ENCODE results near the gene GNB1L. TPM values are rescaled to one million over a fixed set of nuclear protein-coding genes. Genes with fewer than 3 reads are reported as not detected.

Gene GNB1L
- total and polyA plus RNA-seq, 7 experiments from 2014 or later = 4.2 to 20.8 (median 10.6) TPM

DNA sequence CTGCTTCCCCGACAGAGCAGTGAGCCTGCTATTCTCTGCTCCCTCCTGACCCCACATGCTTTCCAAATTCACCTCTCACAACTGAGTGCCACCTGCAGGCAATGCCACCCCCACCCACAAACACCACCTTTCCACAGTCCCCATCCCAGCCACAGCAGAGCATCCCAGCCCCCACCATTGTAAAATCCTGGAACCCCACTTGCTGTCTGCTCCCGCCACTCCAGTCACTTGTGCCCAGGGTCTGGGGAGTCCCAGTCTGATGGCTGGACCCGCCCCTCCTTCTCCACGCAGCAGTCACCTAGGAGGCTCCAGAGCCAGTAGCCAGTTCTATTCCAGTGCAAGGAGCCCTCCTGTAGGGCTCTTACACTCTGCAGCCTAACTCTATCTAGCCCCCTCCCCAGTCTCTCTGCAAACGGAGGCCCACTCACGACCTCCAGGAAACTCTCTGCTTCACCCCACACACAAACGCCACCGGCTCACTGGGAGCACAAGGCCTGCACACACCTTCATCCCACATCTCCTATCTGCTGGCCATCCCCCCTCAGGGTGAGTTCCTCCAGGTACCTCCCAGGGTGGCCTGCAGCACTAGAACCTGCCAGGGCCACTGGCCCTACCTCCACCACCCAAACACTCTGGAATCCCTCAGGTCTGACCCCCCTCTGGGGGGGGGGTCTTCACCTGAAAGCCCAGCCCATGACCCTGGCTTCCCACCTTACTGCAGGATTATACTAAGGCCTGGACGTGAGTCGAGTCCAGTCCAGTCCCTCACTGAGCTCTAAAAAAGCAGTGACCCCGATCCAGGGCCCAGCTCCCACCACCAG lies 1.4 kb downstream of the GNB1L start:
- H3K4me1 ChIP-seq (ENCODE audit: control insufficient read depth in 2 of 2, insufficient read depth in 2 of 2, low read length in 2 of 2) = peaks cover 19 to 21% of the 10 kb centered on the region in 2 donors
- intact Hi-C loops (cut with micrococcal nuclease) = loop anchor here in 1 of 2 donors (10.0 kb wide), 1 partner anchor 1062 kb away; the partner anchor contains the start of gene CRKL
- Mint-ChIP-seq H3K4me3 (peak overlapping the region; percentile 94 to 99 (median 96)), H3K27me3 (no peaks in the 10 kb centered on the region), H3K4me1 (peaks cover 38 to 76% (median 64%) of the 10 kb centered on the region in 7 donors), H3K36me3 (peaks cover 0 to 14% (median 0%) of the 10 kb centered on the region in 5 donors), H3K27ac (peak overlapping the region; percentile 89 to 96 (median 92)), H3K9me3 (no peaks in the 10 kb centered on the region)
- no peaks in the 10 kb centered on the region for H3K27me3 ChIP-seq (ENCODE audit: control insufficient read depth in 2 of 2, insufficient read depth in 2 of 2, low read length in 2 of 2)
- POLR2A ChIA-PET = interaction anchor here (1.8 to 3.8 kb wide), 4 partner anchors 12 to 41 kb away, joined by 4 to 154 read pairs (median 26); no protein-coding TSS in a partner anchor
- ATAC-seq (no peak), DNase-seq (no peak)
- no peaks in the 10 kb centered on the region for H3K9me3 ChIP-seq (ENCODE audit: control insufficient read depth in 2 of 3, low read length in 3 of 3)
- peak overlapping the region; percentile 87 for H3K27ac ChIP-seq (ENCODE audit: low read depth, low read length)
- peak overlapping the region; percentile 64 for H3K4me3 ChIP-seq (ENCODE audit: low read length)
- peaks cover 0 to 40% (median 0%) of the 10 kb centered on the region in 3 experiments for H3K36me3 ChIP-seq (ENCODE audit: control insufficient read depth in 2 of 3, insufficient read depth in 3 of 3, low read length in 3 of 3)
- CTCF ChIA-PET = interaction anchor here (1.2 to 1.7 kb wide), 2 partner anchors 39 to 88 kb away, joined by 3 to 6 read pairs; no protein-coding TSS in a partner anchor

DNA sequence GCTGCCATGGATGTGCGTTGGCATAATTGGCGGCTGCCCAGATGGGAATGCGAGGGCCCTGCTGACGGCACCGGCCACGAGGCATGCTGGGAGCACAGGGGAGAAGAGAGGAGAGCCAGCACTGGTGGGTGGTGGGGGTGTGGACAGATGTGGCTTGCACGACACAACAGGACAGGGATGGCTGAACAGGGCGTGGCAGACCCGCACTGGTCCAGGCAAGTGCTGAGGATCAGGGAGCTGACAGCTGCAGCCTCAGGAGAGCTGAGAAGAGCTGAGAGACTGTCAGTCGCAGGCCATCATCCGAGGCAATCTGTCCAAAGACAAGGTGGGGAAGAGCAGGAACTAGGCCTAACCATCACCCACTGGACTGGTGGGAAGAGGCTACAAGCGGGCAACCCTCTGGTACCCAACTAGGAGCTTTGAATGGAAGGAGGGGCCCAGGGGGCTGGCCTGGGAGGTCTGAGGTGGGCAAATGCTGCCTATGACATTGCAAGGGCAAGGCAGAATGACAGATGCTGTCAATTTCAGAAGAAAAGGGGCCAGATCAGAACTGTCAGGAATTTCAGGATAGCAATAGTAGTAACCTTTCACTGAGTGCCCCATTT lies 2.4 kb downstream of the GNB1L start:
- POLR2A ChIA-PET = interaction anchor here (1.5 to 1.7 kb wide), 2 partner anchors 40 to 44 kb away, joined by 6 to 8 read pairs; no protein-coding TSS in a partner anchor
- H3K4me1 Mint-ChIP-seq = peaks cover 35 to 71% (median 63%) of the 10 kb centered on the region in 7 donors
- H3K4me3 Mint-ChIP-seq = peak overlapping the region; percentile 14 to 99 (median 96)
- H3K36me3 Mint-ChIP-seq = peaks cover 0 to 19% (median 7%) of the 10 kb centered on the region in 5 donors
- no peak overlapping the region for H3K4me3 ChIP-seq (ENCODE audit: low read length)
- DNase-seq = no peak
- CTCF ChIA-PET = no interaction called here
- intact Hi-C loops (cut with micrococcal nuclease) = loop anchor here in 1 of 2 donors (10.0 kb wide), 1 partner anchor 1063 kb away; the partner anchor contains the start of gene CRKL
- peak overlapping the region in 7 of 9 donors; percentile 89 to 96 (median 90) for H3K27ac Mint-ChIP-seq
- no peaks in the 10 kb centered on the region for H3K9me3 Mint-ChIP-seq
- no peaks in the 10 kb centered on the region for H3K27me3 Mint-ChIP-seq
- peaks cover 0 to 42% (median under 1%) of the 10 kb centered on the region in 3 experiments for H3K36me3 ChIP-seq (ENCODE audit: control insufficient read depth in 2 of 3, insufficient read depth in 3 of 3, low read length in 3 of 3)
- peak overlapping the region; percentile 87 for H3K27ac ChIP-seq (ENCODE audit: low read depth, low read length)
- no peak for ATAC-seq
- H3K4me1 ChIP-seq (ENCODE audit: control insufficient read depth in 2 of 2, insufficient read depth in 2 of 2, low read length in 2 of 2) = peaks cover 19 to 21% of the 10 kb centered on the region in 2 donors
- H3K27me3 ChIP-seq (ENCODE audit: control insufficient read depth in 2 of 2, insufficient read depth in 2 of 2, low read length in 2 of 2) = no peaks in the 10 kb centered on the region
- no peaks in the 10 kb centered on the region for H3K9me3 ChIP-seq (ENCODE audit: control insufficient read depth in 2 of 3, low read length in 3 of 3)

DNA sequence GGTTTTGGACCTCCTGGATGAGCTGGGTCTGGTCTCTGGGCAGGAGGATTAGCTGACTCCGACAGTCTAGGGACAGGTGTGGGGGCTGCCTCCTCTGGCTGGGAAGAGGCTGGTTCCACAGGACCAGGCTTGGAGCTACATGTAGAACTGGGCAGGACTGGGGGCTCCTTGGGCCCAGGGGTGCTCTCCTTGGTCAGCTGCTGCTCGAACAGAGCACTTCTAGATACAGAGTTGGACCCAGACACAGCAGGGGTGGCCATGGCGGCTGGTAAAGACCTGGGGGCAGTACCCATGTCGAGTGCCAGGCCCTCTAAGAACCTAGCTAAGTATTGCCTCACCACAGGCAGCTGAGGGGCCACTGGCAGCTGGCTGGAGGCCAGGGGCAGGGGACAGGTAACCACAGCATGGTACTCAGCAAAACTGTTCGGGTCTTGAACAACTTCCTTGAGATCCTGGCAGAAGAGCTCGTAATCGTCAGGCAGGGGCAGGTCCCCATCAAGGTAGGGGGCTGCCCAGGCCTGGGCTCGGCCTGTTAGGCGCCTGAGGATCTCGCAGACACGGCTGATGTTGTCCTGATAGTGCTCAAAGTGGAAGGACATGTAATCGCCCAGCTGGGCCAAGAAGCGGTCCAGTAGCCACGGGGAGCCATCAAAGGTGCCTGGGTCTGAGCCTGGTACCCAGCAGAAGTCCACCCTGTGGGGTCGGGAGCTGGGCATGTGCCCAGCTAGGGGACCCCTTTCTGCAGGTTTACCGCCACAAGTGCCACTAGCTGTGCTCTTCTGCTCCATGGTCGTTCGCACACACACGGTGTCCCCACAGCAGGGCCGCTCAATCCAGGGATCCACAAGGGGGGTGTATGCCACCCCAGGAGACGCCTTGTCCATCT lies 3.1 kb downstream of the GNB1L start:
- Mint-ChIP-seq H3K27ac (peak overlapping the region in 4 of 9 donors; percentile 38 to 86 (median 54)), H3K9me3 (no peaks in the 10 kb centered on the region), H3K27me3 (no peaks in the 10 kb centered on the region), H3K4me3 (peak overlapping the region in 8 of 10 donors; percentile 14 to 99 (median 96)), H3K36me3 (peaks cover 0 to 21% (median 8%) of the 10 kb centered on the region in 5 donors), H3K4me1 (peaks cover 28 to 64% (median 57%) of the 10 kb centered on the region in 7 donors)
- Histone ChIP-seq H3K27me3 (ENCODE audit: control insufficient read depth in 2 of 2, insufficient read depth in 2 of 2, low read length in 2 of 2) (no peaks in the 10 kb centered on the region), H3K9me3 (ENCODE audit: control insufficient read depth in 2 of 3, low read length in 3 of 3) (no peaks in the 10 kb centered on the region), H3K4me1 (ENCODE audit: control insufficient read depth in 2 of 2, insufficient read depth in 2 of 2, low read length in 2 of 2) (peaks cover 19 to 21% of the 10 kb centered on the region in 2 donors), H3K27ac (ENCODE audit: low read depth, low read length) (no peak overlapping the region), H3K4me3 (ENCODE audit: low read length) (no peak overlapping the region), H3K36me3 (ENCODE audit: control insufficient read depth in 2 of 3, insufficient read depth in 3 of 3, low read length in 3 of 3) (peaks cover 0 to 50% (median 5%) of the 10 kb centered on the region in 3 experiments)
- intact Hi-C loops (cut with micrococcal nuclease) = loop anchor here in 1 of 2 donors (10.0 kb wide), 1 partner anchor 1063 kb away; the partner anchor contains the start of gene CRKL
- ATAC-seq (no peak), DNase-seq (no peak)
- ChIA-PET CTCF (interaction anchor here (0.6 kb wide), 1 partner anchor 692 kb away, joined by 3 read pairs; no protein-coding TSS in a partner anchor), POLR2A (interaction anchor here (1.5 to 1.7 kb wide), 2 partner anchors 41 to 45 kb away, joined by 6 to 8 read pairs; no protein-coding TSS in a partner anchor)

DNA sequence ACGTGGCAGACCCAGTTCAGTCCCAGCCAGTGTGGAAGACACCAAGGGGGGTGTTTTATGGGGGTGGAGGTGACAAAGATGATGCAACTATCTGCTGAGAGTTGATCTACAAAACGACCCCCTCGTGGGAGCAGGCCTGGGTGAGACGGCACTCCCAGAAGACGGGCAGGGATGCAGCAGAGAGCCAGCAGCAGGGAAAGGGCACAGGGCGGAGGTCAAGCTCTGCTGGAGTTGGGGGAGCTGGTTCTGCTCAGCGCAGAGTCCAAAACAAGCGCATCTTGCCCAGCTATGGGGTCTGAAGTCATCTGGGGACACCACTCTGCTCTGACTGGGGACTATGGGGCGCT lies 3.9 kb downstream of the GNB1L start:
- ATAC-seq (no peak), DNase-seq (no peak)
- no peaks in the 10 kb centered on the region for H3K27me3 ChIP-seq (ENCODE audit: control insufficient read depth in 2 of 2, insufficient read depth in 2 of 2, low read length in 2 of 2)
- CTCF ChIA-PET = interaction anchor here (0.7 kb wide), 1 partner anchor 59 kb away, joined by 4 read pairs; no protein-coding TSS in a partner anchor
- H3K4me3 Mint-ChIP-seq = peak overlapping the region in 2 of 10 donors; percentile 33 to 53
- H3K9me3 Mint-ChIP-seq = no peaks in the 10 kb centered on the region
- POLR2A ChIA-PET = interaction anchor here (1.5 to 1.7 kb wide), 2 partner anchors 41 to 45 kb away, joined by 6 to 8 read pairs; no protein-coding TSS in a partner anchor
- no peaks in the 10 kb centered on the region for H3K27me3 Mint-ChIP-seq
- H3K27ac Mint-ChIP-seq = peak overlapping the region in 5 of 9 donors; percentile 27 to 65 (median 54)
- peaks cover 0 to 22% (median 8%) of the 10 kb centered on the region in 5 donors for H3K36me3 Mint-ChIP-seq
- H3K4me1 ChIP-seq (ENCODE audit: control insufficient read depth in 2 of 2, insufficient read depth in 2 of 2, low read length in 2 of 2) = peaks cover 12 to 17% of the 10 kb centered on the region in 2 donors
- H3K36me3 ChIP-seq (ENCODE audit: control insufficient read depth in 2 of 3, insufficient read depth in 3 of 3, low read length in 3 of 3) = peaks cover 0 to 50% (median 5%) of the 10 kb centered on the region in 3 experiments
- peaks cover 23 to 65% (median 59%) of the 10 kb centered on the region in 7 donors for H3K4me1 Mint-ChIP-seq
- intact Hi-C loops (cut with micrococcal nuclease) = loop anchor here in 1 of 2 donors (10.0 kb wide), 1 partner anchor 1064 kb away; the partner anchor contains the start of gene CRKL
- H3K4me3 ChIP-seq (ENCODE audit: low read length) = no peak overlapping the region
- no peak overlapping the region for H3K27ac ChIP-seq (ENCODE audit: low read depth, low read length)
- H3K9me3 ChIP-seq (ENCODE audit: control insufficient read depth in 2 of 3, low read length in 3 of 3) = no peaks in the 10 kb centered on the region

DNA sequence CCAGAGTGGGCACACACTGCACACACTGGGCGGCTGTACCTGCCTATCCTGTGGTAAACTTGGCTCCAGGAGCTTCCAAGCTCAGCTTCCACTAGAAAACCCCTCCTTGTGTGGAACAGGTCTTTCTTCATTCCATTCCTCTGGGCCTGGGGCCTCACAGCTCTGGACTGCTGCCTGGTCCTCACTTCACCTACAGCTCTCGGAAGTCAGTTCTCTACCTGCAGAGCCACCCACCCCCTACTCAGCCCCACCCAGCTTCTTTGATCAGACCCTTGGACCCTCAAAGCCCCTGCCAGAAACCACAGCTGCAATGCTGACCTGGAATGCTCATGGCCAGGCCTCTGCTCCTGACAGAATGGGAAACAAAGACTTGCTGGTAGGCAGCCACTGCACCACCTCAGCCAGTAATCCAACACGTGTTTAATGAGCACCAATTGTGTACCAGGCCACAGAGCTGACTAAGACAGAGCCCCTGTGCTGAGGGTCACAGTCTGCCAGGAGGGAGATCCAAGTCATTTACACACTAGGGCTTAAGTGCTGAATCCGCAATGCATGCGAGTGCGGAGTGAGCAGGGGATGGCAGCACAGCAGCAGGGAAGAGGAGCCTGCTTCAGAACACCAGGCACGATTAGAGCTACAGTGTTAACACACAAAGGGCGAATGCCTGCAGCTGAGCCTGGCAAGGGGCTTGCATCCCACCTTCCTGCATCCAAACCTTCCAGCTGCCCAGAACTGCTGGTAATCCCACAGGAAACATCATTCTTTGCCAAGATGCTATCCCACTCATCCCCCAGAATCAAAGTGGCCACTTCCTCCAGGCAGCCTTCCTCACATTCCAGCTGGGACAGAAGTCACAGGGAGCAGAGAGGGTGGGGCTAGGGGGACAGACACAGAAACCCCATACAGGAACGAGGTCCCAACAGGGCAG lies 4.6 kb downstream of the GNB1L start:
- peak overlapping the region in 6 of 9 donors; percentile 32 to 70 (median 46) for H3K27ac Mint-ChIP-seq
- no peaks in the 10 kb centered on the region for H3K9me3 Mint-ChIP-seq
- peaks cover 21 to 69% (median 64%) of the 10 kb centered on the region in 7 donors for H3K4me1 Mint-ChIP-seq

More for the DNA sequence above, 4.6 kb downstream of the GNB1L start:
- peak overlapping the region in 2 of 10 donors; percentile 33 to 35 for H3K4me3 Mint-ChIP-seq
- Histone ChIP-seq H3K9me3 (ENCODE audit: control insufficient read depth in 2 of 3, low read length in 3 of 3) (no peaks in the 10 kb centered on the region), H3K27me3 (ENCODE audit: control insufficient read depth in 2 of 2, insufficient read depth in 2 of 2, low read length in 2 of 2) (no peaks in the 10 kb centered on the region), H3K27ac (ENCODE audit: low read depth, low read length) (no peak overlapping the region), H3K4me3 (ENCODE audit: low read length) (no peak overlapping the region), H3K36me3 (ENCODE audit: control insufficient read depth in 2 of 3, insufficient read depth in 3 of 3, low read length in 3 of 3) (peaks cover 0 to 50% (median 5%) of the 10 kb centered on the region in 3 experiments), H3K4me1 (ENCODE audit: control insufficient read depth in 2 of 2, insufficient read depth in 2 of 2, low read length in 2 of 2) (peaks cover 14 to 16% of the 10 kb centered on the region in 2 donors)
- H3K27me3 Mint-ChIP-seq = no peaks in the 10 kb centered on the region
- CTCF ChIA-PET = interaction anchor here (0.7 kb wide), 1 partner anchor 60 kb away, joined by 4 read pairs; no protein-coding TSS in a partner anchor
- no peak for DNase-seq
- H3K36me3 Mint-ChIP-seq = peaks cover 0 to 22% (median 8%) of the 10 kb centered on the region in 5 donors
- POLR2A ChIA-PET = interaction anchor here (1.0 to 1.7 kb wide), 3 partner anchors 42 to 46 kb away, joined by 3 to 6 read pairs (median 5); no protein-coding TSS in a partner anchor
- intact Hi-C loops (cut with micrococcal nuclease) = loop anchor here in 1 of 2 donors (10.0 kb wide), 1 partner anchor 1065 kb away; the partner anchor contains the start of gene CRKL
- no peak for ATAC-seq
